IPS-18c (cell line): Measurements from ENCODE around the gene ACYP2.
"Not testable (repeated sequence)": the region's sequence is repeated elsewhere in the genome, so short reads cannot be mapped to it uniquely, and the experiment has no call there.

Source experiments
- H3K4me3 ChIP-seq: 2 replicates; pipeline ENCODE4 v1.7.0; 2013; ENCODE audit warnings: low read depth, mild to moderate bottlenecking, low read length, moderate library complexity; ENCODE audit not compliant: insufficient read depth
- H3K9me3 ChIP-seq: one replicate; pipeline ENCODE4 v1.6.1; 2013; ENCODE audit warnings: mild to moderate bottlenecking, low read length, moderate library complexity; ENCODE audit not compliant: control insufficient read depth, insufficient read depth

The ACYP2 gene

DNA sequence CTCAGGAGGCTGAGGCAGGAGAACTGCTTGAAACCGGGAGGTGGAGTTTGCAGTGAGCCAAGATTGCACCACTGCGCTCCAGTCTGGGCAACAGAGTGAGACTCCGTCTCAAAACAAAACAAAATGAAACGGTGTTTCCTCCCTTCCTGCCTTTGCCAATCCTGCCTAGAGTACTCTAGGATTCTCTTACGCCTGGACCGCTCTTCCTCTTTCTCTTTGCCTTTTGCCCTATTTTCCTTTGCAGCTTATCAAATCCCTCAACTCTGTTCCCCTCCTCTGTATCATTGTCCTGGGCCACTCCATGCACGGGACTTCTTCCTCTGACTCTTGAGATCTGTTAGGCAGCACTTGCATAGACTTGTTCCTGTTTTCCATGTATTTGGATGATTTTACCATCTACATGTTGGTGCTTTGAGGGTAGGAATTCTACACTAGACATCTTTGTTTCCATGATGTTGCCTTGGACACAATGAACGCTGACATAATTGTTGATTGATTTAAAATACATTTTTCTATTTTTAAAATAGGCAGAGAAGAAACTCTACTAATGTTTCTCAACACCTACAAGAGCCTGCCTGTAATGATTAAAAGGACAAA is 24.8 kb upstream of the ACYP2 start:
- H3K4me3 ChIP-seq: no peak overlapping the region

DNA sequence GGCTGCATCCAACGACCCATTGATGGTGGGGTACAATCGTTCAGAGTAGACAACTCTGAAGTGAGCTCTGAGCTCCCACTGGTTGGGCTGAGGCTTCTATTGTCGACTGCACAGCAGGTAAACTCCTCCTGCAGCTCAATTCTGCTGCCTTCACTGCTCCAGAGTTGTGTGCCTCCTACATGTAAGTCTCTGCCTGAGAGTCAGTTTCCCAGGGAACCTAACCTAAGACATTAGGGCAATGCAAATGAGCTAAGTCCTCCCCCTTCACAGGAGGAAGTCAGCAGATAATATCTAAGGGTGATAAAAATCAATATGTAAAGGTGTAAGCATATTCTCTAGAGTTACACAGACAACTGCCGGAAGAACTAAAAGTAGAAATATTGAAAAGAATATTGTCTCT is 22.5 kb upstream of the ACYP2 start:
- no peak overlapping the region for H3K4me3 ChIP-seq
- H3K9me3 ChIP-seq: peaks cover 4% of the 10 kb centered on the region

More for the DNA sequence above, 24.8 kb upstream of the ACYP2 start:
- H3K9me3 ChIP-seq: peaks cover 4% of the 10 kb centered on the region

DNA sequence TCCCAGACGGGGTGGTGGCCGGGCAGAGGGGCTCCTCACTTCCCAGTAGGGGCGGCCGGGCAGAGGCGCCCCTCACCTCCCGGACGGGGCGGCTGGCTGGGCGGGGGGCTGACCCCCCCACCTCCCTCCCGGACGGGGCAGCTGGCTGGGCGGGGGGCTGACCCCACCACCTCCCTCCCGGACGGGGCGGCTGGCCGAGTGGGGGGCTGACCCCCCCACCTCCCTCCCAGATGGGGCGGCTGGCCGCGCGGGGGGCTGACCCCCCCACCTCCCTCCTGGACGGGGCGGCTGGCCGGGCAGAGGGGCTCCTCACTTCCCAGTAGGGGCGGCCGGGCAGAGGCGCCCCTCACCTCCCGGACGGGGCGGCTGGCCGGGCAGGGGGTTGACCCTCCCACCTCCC is 20.0 kb upstream of the ACYP2 start:
- H3K4me3 ChIP-seq: not testable (repeated sequence)

DNA sequence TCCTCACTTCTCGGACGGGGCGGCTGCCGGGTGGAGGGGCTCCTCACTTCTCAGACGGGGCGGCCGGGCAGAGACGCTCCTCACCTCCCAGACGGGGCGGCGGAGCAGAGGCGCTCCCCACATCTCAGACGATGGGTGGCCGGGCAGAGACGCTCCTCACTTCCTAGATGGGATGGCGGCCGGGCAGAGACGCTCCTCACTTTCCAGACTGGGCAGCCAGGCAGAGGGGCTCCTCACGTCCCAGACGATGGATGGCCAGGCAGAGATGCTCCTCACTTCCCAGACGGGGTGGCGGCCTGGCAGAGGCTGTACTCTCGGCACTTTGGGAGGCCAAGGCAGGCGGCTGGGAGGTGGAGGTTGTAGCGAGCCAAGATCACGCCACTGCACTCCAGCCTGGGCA is 19.3 kb upstream of the ACYP2 start:
- not testable (repeated sequence) for H3K4me3 ChIP-seq, H3K9me3 ChIP-seq

More for the DNA sequence above, 20.0 kb upstream of the ACYP2 start:
- H3K9me3 ChIP-seq: not testable (repeated sequence)

DNA sequence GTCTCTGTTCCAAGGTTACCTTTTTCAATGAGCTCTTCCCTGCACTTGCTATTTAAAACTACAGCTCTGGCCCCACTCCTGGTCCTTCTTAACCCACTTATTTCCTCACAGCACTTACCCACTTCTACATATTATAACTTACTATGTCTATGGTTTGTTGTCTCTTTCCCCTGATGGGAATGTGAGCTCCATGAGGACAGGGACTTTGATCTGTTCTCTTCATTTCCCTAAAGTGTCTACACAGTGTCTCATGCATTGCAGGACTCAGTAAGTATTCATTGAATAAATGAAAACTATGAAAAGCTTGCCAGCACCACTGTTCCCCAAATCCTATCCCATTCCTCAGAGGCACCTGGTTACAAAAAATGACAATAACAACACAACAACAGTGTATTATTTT is 18.3 kb upstream of the ACYP2 start:
- no peak overlapping the region for H3K4me3 ChIP-seq
- H3K9me3 ChIP-seq: peaks cover 4% of the 10 kb centered on the region

DNA sequence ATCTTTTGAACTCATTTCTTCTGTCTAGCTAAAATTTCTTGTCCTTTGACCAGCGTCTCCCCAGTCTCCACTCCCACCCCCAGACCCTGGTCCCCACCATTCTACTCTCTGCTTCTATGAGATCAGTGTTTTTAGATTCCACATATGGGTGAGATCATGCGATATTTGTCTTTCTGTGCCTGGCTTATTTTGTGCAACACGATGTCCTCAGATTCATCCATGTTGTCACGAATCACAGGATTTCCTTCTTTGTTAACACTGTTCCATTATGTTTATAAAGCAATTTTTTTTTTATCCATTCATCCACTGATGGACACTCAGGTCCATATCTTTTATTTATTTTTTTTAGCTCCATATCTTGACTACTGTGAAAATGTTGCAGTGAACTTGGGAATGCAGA is 16.0 kb upstream of the ACYP2 start:
- Histone ChIP-seq H3K4me3 (no peak overlapping the region), H3K9me3 (peaks cover 4% of the 10 kb centered on the region)

DNA sequence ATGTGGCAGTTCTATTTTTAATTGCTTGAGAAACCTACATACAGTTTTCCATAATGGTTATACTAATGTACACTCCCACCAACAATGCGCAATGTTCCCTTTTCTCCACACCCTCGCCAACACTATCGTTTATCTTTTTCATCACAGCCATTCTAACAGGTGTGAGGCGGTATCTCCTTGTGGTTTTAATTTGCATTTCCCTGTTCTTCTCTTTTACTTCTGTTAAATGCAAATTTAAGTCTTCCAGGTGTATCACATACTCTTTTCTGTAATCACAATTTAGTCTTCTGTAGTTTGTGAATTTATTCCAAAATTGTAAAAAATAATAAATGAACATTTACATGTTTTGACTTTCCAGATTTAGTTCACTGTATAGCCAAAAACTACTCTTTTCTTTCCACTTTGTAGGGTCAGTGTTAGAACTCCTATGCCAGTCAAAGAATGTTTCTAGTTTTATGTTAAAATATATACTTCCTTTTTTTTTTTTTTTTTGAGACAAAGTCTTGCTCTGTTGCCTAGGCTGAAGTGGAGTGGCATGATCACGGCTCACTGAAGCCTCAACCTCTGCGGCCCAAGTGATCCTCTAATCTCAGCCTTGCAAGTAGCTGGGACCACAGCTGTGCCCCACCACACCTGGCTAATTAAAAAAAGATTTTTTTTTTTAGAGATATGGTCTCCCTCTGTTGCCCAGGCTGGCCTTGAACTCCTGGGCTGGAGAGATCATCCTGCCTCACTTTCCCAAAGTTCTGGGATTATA is 15.4 kb upstream of the ACYP2 start:
- peaks cover 4% of the 10 kb centered on the region for H3K9me3 ChIP-seq
- H3K4me3 ChIP-seq: no peak overlapping the region

DNA sequence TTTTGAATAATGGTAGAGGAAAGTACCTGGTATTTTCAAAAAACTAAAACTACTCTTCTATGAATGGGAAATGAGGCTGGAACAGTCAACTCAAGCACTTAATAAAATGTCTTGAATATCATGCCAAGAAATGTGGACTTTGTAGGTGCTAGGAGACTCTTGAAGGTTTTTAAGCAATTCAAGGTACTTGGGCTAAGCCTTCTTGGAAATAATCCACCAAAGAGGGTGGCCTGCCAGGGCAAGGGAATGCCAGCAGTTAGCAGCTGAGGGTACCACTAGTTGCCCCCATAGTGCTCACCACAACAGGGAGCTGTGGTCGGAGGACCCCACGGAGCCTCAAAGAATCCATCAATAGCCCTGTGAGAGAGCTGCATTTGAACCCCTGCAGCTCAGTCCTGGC is 14.6 kb upstream of the ACYP2 start:
- no peaks in the 10 kb centered on the region for H3K9me3 ChIP-seq
- H3K4me3 ChIP-seq: no peak overlapping the region

DNA sequence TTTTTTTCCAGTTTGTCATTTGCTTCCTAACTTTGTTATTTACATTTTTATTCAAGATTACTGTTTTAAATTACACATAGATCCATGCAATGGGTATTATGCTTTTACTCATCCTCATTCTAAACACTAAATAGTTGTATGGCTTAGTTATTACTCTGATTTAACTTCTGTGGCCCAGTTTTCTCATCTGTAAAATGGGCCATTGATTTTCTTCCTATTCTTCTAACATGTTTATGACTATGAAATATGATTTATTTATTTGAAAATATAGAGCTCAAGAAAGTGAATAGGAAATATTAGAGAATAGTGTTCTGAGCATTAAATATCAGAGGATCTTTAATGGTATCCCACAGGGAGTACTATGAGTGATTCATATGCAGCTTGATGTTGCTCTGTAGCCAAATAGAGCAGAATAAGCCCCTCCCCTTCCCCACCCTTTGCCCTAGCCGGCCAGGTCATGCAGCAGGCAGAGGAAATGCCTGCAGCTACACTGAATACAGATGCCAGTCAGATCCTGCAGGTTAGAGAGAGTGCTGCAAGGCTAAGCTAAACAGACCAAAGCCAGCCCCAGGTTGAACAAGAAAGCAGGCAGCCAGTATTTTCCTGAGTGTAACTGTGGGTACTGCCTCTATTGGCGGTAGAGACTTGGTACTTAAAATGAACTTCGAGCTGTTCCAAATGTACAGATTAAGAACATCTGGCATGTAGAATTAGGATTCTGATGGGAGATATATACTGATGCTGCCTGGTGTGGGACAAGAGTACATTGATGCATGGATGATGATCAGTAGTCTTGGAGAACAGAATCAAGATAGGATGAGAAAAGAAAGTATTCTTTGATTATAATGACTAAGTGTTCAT is 11.7 kb upstream of the ACYP2 start:
- no peak overlapping the region for H3K4me3 ChIP-seq
- H3K9me3 ChIP-seq: no peaks in the 10 kb centered on the region

DNA sequence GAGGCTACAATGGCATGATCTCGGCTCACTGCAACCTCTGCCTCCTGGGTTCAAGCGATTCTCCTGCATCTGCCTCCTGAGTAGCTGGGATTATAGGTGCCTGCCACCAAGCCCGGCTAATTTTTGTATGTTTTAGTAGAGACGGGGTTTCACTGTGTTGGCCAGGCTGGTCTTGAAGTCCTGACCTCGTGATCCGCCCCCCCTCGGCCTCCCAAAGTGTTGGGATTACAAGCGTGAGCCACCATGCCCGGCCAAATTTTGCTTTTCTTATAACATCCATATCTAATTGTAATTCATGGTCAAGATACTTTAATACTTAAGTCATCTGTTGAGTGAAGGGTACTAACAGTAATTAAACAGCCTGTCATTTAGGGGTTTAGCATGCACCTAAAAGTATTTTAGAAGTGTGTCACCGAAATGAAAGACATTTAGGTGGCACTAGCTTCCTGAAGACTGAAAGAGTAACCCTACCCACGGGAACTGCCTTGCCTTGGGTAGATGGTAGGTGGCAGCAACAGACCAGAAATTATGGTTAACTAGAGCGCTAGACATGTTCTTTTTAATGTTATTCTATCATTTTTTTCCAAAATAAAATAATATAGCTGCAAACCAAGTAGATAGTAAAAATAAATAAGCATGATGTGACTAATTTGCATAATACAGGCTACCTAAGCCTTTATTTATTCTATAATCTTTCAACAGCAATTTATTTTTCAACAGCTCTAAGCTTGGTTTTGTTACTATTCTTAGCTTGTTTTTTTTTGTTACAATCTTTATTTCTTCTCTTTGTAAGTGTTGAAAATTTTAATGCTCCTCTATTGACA is 8.6 kb upstream of the ACYP2 start:
- H3K4me3 ChIP-seq: no peak overlapping the region

DNA sequence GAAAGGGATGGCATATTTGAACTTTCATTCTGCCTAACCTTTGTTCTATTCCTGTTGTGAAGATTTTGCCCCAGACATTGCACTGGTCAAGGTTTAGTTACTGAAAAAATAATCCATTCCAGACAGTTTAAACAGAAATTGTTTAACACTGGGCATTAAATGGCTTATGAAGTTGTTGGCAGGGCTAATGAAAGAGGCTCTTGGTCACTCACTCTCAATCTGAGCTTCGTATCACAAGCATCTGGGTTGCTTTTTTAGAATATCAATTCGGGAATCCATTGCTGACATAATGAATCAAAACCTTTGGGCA is 8.0 kb upstream of the ACYP2 start:
- H3K4me3 ChIP-seq: no peak overlapping the region

More for the DNA sequence above, 8.6 kb upstream of the ACYP2 start:
- no peaks in the 10 kb centered on the region for H3K9me3 ChIP-seq

DNA sequence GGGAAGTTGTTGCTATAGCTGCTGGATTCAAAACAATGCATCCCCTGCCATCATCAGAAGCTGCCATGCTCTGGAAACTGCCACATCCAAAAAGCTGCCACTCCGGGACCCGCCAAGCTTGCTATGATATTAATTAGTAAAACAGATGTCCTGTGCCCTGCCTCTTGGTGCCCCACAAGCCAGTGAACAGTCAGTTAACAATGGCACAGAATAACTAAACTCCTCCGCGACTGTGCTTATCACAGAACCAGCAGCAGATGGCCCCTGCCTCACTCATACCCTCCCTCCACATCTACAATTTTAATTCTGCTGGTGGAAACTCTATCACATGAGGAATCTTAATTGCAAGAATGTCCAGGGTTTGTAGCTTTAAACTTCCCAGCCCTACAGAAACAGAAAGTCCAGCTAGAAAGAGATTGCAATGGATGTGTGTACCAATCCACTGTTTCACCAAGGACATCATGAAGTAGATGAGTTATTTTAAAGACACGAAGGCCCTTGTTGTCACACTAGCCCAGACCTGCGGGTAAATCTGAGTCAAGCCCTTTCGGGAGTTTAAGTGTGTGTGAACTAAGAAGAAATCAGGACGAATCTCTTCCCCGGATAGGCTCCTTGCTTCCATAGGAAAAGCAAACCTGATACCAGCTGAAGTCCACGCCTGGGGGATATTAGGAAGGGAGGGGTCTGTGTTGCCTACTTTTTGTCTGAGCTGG is 7.4 kb upstream of the ACYP2 start:
- Histone ChIP-seq H3K9me3 (no peaks in the 10 kb centered on the region), H3K4me3 (no peak overlapping the region)

More for the DNA sequence above, 8.0 kb upstream of the ACYP2 start:
- no peaks in the 10 kb centered on the region for H3K9me3 ChIP-seq

DNA sequence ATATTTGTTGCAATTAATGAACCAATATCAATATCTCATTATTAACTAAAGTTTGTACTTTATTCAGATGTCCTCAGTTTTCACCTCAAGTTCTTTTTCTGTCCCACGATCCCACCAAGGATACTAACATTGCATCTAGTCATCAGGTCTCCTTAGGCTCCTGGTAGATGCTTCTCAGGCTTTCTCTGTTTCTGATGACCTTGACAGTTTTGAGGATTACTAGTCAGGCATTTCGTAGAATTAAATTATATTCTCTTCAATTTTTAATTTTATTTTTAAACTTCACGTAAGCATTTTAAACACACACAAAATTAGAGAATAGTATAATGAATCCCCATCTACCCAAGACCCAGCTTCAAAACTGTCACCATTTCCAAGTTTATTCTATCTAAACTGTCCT is 5.6 kb upstream of the ACYP2 start:
- H3K4me3 ChIP-seq: no peak overlapping the region
- no peaks in the 10 kb centered on the region for H3K9me3 ChIP-seq

DNA sequence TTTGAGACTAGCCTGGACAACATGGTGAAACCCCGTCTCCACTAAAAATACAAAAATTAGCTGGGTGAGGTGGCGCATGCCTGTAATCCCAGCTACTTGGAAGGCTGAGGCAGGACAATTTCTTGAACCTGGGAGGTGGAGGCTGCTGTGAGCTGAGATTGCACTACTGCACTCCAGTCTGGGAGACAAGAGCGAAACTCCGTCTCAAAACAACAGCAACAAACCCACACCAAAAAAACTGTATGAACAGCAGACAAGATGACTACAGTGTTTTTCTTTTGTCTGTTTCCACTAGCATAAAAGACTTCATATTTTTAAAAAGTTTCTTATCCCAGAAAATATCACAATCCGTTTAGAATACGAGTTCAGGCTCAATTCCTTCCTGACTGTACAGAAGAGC is 936 bp upstream of the ACYP2 start:
- H3K4me3 ChIP-seq: peak overlapping the region; percentile 93; the same call in 1 of the 2 replicates
- not testable (repeated sequence) for H3K9me3 ChIP-seq

DNA sequence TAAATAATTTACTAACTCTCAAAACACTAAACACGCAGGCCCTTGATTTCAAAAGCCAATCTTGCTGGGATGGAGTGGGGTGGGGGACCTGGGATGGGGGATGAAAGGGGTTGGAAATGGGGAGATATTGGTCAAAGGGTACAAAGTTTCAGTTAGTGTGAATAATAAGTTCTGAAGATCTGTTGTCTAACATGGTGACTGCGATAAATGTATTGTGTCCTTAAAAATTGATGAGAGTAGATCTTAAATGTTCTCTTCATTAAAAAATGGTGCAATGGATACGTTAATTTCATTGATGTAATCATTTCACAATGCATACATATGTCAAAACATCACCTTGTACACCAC is 505 bp upstream of the ACYP2 start:
- peak overlapping the region; percentile 93 for H3K4me3 ChIP-seq
- H3K9me3 ChIP-seq: peaks cover 4% of the 10 kb centered on the region

DNA sequence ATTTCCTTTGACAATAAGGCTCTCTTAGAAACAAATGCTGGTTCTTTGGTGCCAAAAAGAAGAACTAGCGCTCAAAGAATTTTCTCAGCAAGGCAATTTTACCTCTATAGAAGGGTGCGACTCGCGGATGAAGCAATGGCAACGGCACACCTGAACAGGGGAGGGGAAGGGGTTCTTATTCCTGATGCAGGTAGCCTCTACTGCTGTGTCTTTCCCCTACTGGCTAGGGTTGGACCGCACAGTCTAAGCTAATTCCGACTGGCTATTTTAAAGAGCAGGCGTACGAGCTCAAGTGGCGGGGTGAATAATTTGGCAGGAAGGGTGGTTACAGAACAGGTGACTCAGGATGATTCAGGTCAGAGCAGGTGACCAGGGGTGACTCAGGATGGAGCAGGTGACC is 1.2 kb downstream of the ACYP2 start:
- not testable (repeated sequence) for H3K9me3 ChIP-seq, H3K4me3 ChIP-seq

DNA sequence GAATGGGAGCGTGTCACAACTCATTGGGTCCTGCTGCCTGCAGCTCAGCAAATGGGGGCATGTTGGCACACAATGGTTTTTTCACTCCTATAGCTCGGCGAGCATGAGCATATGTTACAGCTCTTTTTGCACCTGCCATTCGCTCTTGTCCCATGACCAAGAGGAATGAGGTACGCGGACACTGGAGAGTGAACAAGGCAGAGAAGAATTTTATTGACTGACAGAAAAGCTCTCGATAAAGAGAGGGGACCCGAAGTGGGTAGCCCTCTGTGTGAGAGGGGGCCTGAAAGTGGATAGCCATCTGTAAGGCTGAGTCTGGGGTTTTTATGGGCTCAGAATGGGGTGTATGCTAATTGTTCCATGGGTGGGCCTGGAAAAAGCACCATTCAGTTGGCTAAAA is 5.5 kb downstream of the ACYP2 start:
- Histone ChIP-seq H3K9me3 (peaks cover 7% of the 10 kb centered on the region), H3K4me3 (no peak overlapping the region; the same call in 1 of the 2 replicates)
